SW 1271 (cell line): ENCODE data around the gene AP2A2.

Source experiments
- DNase-seq, 2 experiments: peaks; one replicate each; lab custom pipeline; 2025; lab: John Stamatoyannopoulos, UW

AP2A2 gene

DNA sequence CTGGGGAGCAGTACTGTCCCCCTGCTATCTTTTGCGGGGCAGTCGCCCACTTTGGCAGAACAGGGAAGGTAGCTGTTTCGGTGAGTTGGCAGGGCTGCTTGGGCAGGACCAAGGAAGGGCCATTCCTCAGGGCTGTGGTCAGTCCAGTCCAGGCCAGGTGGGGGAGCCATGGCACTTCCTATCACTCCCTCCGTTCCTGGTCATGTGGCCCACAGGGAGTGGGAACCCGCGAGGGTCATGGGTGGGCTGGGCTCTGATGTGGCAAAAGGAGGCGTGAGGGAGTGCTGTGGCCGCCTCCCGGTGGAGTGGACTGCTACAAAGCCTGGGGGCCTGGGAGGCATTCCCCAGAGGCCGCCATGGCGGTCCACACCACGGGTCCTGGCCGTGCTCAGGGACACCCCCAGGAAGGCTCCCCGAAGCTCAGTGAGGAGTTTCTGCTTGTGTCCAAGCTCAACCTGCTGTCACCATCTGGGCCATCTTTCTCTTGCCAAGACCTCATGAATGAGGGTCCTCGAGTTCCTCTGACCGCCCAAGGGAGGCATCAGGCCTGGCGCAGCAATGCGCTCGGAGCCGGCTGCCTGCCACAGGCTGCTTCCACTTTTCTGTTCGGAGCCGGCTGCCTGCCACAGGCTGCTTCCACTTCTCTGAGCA, 27.0 kb upstream of the AP2A2 start:
- no peak for DNase-seq

DNA sequence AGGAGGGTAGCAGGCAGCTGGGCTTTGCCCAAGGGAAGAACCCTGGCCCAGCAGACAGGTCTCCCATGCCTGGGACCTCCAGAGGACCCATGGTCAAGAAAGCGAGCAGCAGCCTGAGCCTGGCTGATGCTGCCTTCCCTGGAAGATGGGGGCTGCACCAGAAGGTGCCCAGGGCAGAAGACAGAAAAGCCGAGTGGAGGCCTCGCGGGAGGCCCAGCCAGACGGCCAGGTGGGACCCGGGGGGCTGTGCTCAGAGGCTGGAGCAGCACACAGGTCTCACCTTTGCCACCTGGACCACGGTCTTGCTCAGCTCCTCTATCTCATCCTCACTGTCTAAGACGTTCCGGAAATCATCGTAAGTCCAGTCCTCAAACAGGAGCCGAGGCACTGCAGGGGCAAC, 25.9 kb upstream of the AP2A2 start:
- no peak for DNase-seq

DNA sequence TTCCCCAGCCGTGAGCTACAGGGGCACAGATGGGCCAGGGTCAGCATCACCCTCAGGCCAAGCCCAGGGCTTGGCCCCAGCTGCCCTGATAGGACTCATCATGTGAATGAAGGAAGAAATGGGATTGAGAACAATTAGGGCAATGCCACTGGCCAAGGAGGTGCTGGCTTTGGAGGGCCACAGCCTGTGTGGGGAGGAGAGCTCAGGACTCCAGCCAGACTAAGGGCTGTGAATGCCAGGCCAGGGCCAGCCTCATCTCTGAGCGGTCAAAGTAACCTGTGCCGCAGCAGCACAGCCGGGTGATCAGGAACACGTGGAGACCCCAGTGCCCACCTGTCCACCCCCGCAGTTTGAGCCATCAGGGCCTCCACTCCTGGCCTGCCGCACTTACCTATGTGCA, 25.1 kb upstream of the AP2A2 start:
- no peak for DNase-seq

DNA sequence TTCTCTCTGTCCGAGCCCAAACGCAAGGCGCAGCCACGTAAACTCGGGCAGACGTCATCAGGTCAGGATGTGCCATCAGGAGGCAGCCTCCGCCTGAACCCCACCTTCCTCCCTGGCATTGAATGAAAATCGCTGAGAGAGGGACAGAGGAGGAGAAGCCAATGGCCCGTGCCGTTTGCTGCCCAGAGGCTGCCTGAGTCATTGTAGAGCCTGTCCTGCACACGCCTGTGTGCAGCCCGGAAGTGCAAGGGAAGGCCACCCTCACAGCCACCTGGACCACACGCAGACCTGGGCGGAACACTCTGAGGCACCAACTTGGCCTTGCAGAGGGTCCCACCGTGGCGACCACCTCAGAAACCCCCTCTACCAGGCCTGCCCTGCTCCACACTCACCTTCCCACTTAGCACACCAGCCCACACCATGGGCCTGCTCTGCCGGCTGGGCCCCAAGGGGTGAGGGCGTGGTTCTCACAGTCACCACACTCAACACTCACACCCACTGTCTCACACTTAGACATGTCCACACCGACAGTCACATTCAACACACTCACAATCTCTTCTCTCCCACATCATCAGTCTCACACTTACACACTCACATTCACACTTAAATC, 24.1 kb upstream of the AP2A2 start:
- no peak for DNase-seq

DNA sequence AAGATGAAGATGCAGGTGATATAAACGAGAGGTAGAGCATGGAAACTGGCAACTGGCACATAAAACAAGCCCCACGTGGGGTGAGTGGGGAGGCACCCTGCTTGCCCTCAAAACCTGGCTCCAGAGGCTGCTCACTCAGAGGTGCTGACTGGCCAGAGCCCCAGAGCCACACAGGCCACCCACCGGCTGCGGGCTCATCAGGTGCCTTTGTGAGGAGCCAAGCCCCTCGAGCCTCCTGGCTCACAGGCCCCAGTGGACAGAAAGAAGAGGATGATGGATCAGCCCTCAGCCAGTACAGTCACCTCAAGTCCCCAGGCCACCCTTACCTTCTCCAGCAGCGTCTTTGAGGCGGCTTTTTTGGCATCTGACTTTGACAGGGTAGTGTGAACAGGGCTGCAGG, 21.3 kb upstream of the AP2A2 start:
- DNase-seq = no peak

DNA sequence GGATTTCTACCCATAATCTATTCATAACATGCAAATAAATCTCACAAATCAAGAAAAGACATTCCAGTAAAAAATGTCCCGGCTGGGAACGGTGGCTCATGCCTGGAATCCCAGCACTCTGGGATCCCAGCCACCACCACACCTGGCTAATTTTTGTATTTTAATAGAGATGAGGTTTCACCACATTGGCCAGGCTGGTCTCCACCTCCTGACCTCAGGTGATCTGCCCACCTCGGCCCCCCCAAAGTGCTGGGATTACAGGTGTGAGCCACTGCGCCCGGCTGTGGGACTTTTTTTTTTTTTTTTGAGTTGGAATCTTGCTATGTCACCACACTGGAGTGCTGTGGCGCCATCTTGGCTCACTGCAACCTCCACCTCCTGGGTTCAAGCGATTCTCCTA, 19.7 kb upstream of the AP2A2 start:
- DNase-seq = no peak

DNA sequence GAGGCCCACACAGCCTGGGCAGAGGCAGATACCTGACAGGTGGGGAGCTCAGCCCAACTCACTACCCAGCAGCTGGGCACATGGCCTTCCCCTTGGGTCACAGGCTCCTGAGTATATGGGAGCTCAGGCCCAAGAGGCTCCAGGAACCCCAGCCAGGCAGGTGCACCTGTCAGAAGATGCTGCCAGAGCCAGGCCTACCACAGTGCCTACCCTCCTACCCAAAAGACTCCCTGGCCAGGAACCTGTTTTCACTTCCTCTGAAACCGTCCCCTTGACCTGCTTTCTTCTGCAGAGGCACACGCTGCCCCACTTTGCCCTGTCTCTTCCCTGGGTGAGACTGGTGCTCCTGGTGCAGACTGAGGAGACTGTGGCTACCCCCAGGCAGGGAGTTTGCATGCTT, 18.0 kb upstream of the AP2A2 start:
- no peak for DNase-seq

DNA sequence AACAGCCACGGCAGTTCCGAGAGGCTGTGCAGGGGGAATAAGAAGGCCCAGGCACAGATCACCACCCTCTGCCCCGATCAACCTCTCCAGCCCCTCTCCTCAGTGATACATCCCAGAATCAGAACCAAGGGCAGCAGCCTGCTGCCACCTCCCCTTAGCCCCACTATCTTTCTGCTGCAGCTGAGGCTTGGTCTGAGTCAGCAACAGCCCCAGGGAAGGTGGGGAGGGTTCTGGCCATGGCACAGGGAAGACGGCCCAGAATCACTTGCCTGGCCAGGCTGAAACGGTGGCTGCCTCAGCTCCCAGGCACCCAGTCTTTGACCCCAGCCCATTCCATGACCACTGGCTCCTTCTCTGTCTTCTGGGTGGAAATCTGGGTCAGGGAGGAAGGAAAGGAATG, 17.4 kb upstream of the AP2A2 start:
- DNase-seq = no peak

DNA sequence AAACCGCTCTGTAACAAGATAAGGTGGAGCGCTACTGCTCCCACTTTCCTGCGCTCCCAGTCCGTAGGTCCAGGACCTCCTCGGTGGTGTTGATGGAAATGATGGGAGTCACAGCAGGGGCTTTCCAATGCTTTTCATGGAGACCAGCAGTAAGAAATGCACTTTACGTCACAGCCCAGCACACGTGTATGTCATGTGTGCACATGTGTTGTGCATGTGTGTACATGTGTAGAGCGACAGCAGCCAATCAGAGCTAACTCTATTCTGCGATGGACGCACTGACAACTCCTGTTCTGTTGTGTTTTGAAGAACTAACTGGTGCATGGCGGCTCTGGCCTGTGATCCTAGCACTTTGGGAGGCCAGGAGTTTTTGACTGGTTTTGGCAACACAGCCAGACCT, 16.3 kb upstream of the AP2A2 start:
- DNase-seq = no peak

DNA sequence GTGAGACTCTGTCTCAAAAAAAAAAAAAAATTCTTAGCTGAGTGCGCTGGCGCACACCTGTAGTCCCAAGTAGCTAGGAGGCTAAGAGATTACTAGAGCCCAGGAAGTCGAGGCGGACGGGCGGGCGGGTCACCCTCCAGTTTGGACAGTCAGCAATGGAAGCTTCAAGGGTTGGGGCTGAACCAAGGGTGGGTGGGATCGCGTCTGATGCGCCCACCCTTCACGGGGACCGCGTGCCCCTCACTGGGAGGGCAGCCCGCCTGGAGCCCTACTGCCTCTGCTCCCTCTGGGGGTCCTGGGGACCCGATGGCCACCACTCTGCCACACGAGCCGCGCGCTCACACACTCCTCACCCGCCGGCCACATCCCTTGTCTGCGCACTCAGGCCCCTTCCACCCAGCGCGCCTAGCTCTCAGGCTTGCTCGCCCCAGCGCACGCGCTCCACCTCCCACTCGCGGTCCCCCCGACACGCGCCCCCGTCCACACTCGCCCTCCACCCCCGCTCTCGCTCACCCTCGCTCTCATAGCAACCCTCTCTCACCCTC, 15.6 kb upstream of the AP2A2 start:
- no peak for DNase-seq

DNA sequence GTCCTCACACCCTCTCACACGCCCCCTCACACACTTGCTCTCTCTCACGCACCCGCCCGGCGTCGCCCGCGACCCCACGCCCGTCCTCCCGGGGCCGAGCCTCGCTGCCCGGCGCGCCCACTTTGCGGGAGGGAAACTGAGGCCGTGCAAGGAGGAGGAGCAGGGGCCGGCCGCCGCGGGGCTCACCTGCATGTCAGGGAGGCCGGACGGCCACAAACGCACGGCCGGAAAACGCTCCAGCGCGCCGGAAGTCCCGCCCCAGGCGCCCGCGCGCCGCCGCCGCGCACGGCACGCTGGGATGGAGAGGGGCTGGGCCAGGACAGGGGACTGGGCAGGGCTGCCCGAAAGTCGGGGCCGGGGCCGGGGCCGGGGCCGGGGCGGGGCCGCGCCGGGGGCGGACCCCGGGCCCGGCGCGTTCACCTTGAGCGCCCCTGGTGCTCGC, 15.1 kb upstream of the AP2A2 start, which contains the start of gene CHID1:
Gene CHID1, minus strand, starts transcription at position 222 of the 442 bp plus-strand sequence. CDS start 5,994 bp downstream, outside the sequence.
- peak; percentile 65 to 78 for DNase-seq

DNA sequence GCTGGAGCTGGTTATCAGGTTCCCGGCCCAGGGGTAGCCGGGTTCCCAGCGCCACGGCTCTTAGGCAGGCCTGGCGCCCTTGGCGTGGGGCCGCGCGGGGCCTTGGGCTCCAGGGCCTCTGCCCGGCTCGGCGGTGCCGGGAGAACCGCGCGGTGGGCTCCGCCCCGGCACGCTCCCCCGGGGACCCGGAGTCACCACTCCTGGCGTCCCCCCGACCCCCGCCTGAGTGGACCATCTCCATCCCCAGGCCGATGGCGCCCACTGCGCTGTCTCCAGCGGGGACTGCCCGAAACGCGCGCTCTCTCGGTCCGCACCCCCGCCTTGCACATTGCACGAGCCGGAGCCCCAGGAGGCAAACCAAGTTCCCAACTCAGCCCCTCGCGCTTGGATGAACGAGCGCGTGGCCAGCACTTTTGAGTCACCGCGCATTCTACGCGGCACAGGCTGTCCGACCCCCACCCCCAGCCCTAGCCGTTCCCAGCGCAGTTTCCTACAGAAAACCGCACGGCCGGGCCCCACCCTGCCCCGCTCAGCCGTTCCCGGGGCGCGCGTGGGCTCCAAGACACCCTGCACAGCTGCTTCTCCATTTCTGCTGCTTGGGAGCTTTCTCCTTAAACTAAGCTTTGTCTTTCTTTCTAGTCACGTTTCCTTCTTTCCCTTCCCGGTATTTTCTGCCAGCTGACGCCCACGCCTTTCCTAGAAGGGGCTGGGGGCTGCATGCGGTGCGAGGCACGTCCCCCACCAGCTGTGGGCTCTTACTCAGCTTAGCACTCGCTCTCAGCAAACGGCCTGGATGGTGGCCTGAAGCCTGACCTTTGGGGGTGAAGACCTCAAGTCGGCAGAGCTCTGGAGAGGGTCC, 14.4 kb upstream of the AP2A2 start:
- DNase-seq = no peak

DNA sequence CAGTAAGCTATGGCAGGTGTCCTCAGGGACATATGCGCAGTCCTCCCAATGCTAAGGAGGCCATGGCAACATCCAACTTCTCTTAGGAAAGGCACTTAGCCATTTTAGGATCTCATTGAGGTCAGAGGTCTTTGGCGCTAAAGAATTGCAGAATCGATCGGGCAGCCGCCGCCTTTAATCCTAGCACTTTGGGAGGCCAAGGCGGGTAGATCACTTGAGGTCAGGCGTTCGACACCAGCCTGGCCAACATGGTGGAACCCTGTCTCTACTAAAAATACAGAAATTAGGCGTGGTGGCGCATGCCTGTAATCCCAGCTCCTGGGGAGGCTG, 13.8 kb upstream of the AP2A2 start:
- no peak for DNase-seq

DNA sequence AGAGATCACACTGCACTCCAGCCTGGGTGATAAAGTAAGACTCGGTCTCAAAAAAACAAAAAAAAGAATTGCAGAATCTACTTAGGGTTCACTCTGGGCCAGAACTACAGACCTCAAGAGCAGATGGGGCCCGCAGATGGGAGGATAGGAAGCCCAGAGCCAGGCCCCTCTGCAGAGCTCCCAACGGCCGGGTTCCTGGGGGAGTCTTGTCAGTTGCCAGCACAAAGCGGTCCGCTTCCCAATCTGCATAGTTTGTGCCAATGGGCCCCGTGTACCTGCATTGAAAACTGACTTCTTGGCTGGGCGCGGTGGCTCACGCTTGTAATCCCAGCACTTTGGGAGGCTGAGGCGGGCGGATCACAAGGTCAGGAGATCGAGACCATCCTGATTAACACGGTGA, 13.4 kb upstream of the AP2A2 start:
- DNase-seq = no peak

DNA sequence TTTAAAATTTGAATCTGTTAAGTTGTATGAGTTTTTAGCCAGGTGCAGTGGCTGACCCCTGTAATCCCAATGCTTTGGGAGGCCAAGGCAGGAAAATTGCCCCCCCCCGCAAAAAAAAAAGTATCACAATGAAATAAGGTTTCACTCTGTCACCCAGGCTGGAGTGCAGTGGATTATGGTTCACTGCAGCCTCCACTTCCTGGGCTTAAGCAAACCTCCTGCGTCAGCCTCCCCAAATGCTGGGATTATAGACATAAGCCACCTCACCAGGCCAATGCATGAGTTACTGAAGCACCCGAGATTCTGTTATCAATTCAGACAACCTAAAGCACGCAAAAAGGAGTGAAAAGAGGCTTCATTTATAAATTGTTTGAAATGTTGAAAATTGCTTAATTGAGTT, 12.6 kb upstream of the AP2A2 start:
- no peak for DNase-seq

DNA sequence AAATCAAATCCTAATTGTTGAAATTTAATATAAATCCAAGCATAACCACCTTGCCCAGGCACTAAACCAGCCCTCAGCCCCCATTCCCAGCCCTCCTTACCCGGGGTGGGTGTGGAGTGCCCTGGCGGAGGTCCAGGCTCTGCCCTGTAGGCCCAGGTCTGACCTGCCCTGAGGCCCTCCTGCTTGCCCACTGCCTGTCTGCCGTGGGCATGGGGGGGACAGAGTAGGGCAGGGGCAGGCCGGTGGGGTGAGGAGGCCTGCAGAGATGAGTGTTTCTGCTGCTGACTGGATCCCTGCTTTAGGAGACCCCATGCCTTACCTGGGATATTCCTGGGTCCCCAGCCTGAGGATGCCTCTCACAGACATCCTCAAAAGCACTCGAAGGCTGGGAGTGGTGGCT, 11.5 kb upstream of the AP2A2 start:
- DNase-seq = no peak

DNA sequence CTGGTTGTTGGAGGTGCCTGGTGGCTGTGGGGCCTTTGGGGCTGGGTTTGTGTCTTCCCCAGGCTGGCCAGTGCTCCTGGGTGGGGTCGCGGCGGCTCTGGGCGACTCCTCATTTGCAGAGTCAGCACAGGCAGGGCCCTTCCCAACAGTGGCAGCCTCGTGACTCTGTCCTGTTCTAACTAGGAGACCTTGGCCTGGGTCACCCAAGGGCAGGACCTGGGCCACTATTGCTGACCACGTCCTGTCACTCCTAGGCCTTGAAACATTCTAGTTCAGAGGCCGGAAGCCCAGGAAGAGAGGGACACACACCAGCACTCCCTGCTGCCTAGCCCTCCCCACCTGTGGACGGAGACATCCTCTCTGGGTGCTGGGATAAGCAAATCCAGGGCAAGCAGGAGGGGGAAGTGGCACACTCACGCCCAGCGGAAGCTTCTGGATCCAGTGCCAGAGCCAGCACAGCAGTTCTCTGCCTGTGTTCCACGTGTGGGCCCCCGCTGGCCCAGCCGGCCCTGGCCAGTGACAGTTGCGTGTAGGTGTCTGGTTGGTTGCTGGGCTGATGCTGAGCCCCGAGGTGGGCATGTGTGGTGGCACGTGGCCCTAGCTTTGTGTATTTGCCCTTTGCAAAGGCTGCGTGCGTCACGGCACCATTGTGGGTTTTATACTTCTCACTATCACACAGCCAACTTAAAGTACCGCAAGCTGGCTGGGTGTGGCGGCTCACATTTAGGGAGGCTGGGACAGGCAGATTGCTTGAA, 10.7 kb upstream of the AP2A2 start:
- DNase-seq = no peak

DNA sequence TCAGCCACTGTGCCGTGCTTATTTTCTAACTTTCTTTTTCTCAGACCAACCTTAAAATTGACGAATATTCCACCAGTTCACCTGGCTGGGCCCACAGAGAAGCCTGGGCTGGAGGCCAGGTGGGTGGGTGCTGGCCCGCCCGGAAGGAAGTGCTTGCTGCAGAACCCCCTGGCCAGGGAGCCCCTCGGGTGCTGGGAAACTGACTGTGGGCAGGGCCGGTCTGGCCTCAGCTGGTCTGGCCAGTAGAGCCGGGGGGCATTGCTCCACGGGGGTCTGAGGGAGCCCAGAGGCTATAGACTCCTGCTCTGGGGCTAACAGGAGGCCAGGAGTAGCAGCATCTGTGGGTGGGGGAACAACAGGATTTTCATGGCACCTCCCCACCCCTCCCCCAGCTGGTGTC, 8.2 kb upstream of the AP2A2 start:
- DNase-seq = no peak

DNA sequence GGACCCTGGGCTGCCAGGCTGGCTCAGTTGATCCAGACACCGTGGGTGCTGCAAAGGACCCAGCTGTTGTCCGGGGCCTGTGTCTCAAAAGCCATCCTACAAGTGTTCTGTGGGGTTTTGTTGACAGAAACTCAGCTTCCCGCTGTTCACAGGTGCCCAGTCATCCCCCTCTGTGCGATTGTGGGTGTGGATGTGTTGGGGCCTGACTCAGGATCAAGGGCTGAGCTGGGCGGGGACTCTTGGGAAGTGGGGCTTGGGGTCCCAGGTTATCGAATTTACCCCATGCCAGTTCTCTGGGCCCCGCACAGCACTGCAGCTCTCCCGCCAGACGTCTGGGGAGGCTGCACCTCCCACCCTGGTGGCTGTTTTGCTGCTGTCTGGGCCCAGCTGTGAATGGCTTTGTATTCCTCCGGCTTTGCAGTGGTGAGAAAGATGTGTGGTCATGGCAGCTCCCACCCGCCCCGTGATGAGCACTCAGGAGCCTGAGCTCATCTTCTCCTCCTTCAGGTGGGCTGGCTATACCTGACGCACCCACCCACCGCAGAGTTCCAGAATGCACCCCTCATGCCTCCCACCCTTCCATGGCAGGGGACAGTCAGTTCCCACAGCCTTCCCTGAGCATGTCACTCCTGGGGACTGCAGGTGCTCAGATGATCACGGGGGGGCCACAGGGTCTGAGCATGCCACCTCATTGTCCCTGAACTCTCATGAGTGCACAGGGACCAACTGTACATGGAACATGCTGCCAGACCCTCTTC, 3.6 kb upstream of the AP2A2 start:
- DNase-seq = no peak

DNA sequence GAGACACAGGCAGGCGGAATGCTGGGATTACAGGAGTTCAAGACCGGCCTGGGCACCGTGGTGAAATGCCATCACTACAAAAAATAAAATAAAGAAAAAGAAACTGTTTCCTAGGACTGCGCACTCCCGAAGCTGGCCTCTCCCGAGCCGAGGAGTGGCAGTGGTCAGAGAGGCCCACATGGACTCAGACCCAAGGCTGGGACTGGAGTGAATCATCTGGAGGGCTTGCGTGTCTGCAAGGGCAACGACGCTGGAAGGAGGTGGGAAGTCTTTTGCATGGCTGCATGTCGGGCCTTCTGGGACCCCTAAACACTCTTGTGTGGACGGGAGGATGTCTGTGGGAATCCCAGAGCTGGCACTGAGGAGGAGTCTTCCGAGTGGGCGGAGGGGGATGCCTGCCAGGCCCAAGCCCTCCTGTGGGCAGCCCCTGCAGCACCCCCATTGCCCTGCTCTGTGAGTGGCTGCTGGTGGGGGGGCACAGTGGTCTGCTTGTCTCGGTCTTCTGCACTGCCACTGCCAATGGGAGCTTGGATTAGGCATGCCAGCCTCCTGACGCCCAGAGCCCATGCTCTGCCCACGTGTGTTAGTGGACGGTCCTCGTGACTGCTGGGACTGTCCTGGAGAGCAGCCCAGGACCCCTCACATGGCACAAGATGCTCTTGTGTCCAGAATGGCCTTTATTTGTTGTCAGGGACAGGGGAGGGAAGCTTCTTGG, 1.8 kb upstream of the AP2A2 start:
- DNase-seq = no peak
